Breast epithelium (tissue), 4 donors: ENCODE results near the gene HOXC11. TPM values are rescaled to one million over a fixed set of nuclear protein-coding genes. Genes with fewer than 3 reads are reported as not detected.
A peak's percentile ranks its signal among the peaks of the same experiment; 100 is the strongest.

Experiments used
- DNase-seq, 2 donors: peaks; one replicate each; pipeline ENCODE4 v3.0.0-alpha.2; 2019; ENCODE audit warnings: low spot score in 2 of 2
- H3K27ac ChIP-seq, 2 donors: fragments of 200-600 bp; sonication (generic) in 1 of 2; one replicate each; pipeline ENCODE4 v1.5.1; 2016 to 2019; ENCODE audit warnings: mild to moderate bottlenecking in 1 of 2
- H3K27me3 ChIP-seq, 2 donors: fragments of 200-600 bp; sonication (generic) in 1 of 2; one replicate each; pipeline versions ENCODE4 v1.5.1 to v1.6.0; 2017 to 2019; ENCODE audit warnings: control low read depth in 1 of 2, mild to moderate bottlenecking in 1 of 2
- H3K36me3 ChIP-seq: fragments of 200-600 bp; one replicate; pipeline ENCODE4 v1.5.1; 2019
- H3K4me1 ChIP-seq, 2 donors: fragments of 200-600 bp; sonication (generic); one replicate each; pipeline ENCODE4 v1.5.1; 2016 to 2019; ENCODE audit warnings: control low read depth in 1 of 2
- H3K4me3 ChIP-seq, 3 donors: fragments of 200-600 bp; sonication (generic); 1 replicate in 2 of 3; 2 replicates in 1 of 3; pipeline ENCODE4 v1.5.1; 2016 to 2019; ENCODE audit warnings: mild to moderate bottlenecking in 3 of 3, moderate library complexity in 2 of 3
- H3K9me3 ChIP-seq, 2 donors: fragments of 200-600 bp; sonication (generic) in 1 of 2; one replicate each; pipeline ENCODE4 v1.5.1; 2016 to 2019; ENCODE audit warnings: control low read depth in 1 of 2
- POLR2A ChIP-seq: fragments of 450-650 bp; IDR thresholded peaks from one replicate; pipeline ENCODE4 v1.6.1; 2016; ENCODE audit warnings: antibody characterized with exemption, mild to moderate bottlenecking, moderate library complexity
- POLR2AphosphoS5 ChIP-seq, 3 donors: sonication (generic); formaldehyde crosslinking; IDR thresholded peaks; one replicate each; pipeline ENCODE4 v1.6.1; 2017; ENCODE audit warnings: antibody characterized with exemption in 3 of 3
- intact Hi-C: fragments of 100-400 bp; cut with DNase I; formaldehyde crosslinking; loops from one replicate; pipeline ENCODE4 v1.15.1; 2023; ENCODE audit warnings: low total_unique reads
- total RNA-seq, 3 donors: library from RNA; depleted of rRNA; stranded (reverse); fragments of >200 nt; gene quantifications; one replicate each; pipeline ENCODE4 v1.1.0, GENCODE V29; 2016
- TF ChIP-seq, protein P1 (sequence below), 3 donors: fragments of 450-650 bp; IDR thresholded peaks; one replicate each; pipeline ENCODE4 v1.5.1; 2016 to 2017; ENCODE audit warnings: antibody characterized with exemption in 3 of 3, mild to moderate bottlenecking in 3 of 3, moderate library complexity in 3 of 3

Gene HOXC11
- total RNA-seq, 3 donors from 2014 or later: 0.29 TPM; not detected in 2

DNA sequence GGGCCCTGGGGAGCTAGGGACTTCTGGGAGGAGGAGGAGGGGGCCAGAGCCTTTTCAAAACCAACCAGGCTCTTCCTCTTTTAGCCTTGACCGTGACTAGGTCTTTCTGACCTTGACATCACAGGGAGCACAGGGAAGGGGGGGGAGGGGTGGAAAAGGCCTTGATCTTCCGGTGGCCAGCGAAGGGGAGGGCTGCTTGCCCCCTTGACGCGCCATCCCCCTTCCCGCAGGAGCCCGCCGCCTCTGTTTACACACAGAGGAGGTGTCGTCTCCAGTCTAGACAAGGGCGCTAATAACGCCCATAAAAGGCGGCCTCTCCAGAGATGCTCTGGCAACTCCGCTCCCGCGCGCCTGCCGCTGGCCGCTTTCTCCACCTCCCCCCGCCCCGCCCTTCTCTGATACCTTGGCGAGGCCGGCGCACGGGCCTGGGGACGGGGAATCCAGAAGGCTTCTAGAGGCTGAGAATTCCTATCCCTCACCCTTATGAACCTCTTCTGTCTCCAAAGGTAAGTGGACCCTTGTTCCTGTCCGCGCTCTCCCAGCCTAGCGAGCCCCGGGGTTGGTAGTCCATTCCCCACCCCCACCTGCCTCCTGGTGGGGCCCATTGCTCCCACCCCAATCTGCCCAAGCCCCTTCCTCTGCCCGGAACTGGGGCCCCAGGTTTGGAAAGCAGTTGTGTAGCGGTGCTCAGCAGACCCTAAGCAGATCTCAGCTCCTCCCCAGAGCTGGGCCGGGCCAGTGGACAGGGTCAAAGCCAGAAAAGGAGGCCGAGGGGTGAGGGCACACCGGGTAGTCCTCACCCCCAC, 23.1 kb upstream of the HOXC11 start:
- no peaks in the 10 kb centered on the region for H3K36me3 ChIP-seq
- no peak overlapping the region for H3K4me3 ChIP-seq
- no peak overlapping the region for H3K27ac ChIP-seq
- TF ChIP-seq, protein P1, sequence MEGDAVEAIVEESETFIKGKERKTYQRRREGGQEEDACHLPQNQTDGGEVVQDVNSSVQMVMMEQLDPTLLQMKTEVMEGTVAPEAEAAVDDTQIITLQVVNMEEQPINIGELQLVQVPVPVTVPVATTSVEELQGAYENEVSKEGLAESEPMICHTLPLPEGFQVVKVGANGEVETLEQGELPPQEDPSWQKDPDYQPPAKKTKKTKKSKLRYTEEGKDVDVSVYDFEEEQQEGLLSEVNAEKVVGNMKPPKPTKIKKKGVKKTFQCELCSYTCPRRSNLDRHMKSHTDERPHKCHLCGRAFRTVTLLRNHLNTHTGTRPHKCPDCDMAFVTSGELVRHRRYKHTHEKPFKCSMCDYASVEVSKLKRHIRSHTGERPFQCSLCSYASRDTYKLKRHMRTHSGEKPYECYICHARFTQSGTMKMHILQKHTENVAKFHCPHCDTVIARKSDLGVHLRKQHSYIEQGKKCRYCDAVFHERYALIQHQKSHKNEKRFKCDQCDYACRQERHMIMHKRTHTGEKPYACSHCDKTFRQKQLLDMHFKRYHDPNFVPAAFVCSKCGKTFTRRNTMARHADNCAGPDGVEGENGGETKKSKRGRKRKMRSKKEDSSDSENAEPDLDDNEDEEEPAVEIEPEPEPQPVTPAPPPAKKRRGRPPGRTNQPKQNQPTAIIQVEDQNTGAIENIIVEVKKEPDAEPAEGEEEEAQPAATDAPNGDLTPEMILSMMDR (IDR thresholded peaks at IDR 0.05): no peak
- no peak for TF ChIP-seq POLR2AphosphoS5 (IDR thresholded peaks at IDR 0.05)
- no peak for TF ChIP-seq POLR2A
- H3K9me3 ChIP-seq: no peaks in the 10 kb centered on the region
- no peak for DNase-seq
- H3K27me3 ChIP-seq: peaks cover 10 to 92% of the 10 kb centered on the region in 2 donors
- H3K4me1 ChIP-seq: no peaks in the 10 kb centered on the region
- intact Hi-C loops: no loop called here

DNA sequence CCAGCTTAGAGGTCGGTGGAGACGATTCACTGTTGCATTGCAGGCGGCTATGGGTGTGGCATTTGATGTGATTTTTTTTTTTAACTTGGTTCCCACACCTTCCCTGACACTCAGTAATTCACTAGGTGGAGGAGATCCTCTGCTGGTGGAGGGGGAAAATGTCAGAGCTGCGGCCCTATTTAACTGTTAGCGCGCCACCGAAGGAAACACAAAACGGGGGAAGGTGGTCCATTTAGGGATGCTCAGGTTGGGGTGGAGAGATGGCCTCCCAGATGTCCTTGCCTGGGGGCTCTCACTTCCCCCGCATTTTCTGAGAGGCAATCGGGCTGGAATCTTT, 22.5 kb upstream of the HOXC11 start:
- Histone ChIP-seq H3K27ac (no peak overlapping the region), H3K9me3 (no peaks in the 10 kb centered on the region), H3K36me3 (no peaks in the 10 kb centered on the region), H3K4me3 (no peak overlapping the region), H3K4me1 (no peaks in the 10 kb centered on the region), H3K27me3 (peaks cover 15 to 92% of the 10 kb centered on the region in 2 donors)
- DNase-seq: no peak
- intact Hi-C loops: no loop called here
- TF ChIP-seq, protein P1 (IDR thresholded peaks at IDR 0.05): no peak
- TF ChIP-seq POLR2AphosphoS5 (IDR thresholded peaks at IDR 0.05): no peak
- TF ChIP-seq POLR2A: no peak

GRCh38 chr12:53950789-53951576, 21.9 kb upstream of the HOXC11 start:
- intact Hi-C loops: no loop called here
- H3K4me3 ChIP-seq: no peak overlapping the region
- H3K27me3 ChIP-seq: peaks cover 21 to 92% of the 10 kb centered on the region in 2 donors
- no peak overlapping the region for H3K27ac ChIP-seq
- H3K36me3 ChIP-seq: no peaks in the 10 kb centered on the region
- no peaks in the 10 kb centered on the region for H3K9me3 ChIP-seq
- H3K4me1 ChIP-seq: no peaks in the 10 kb centered on the region
- DNase-seq: no peak
- TF ChIP-seq POLR2AphosphoS5 (IDR thresholded peaks at IDR 0.05): no peak
- no peak for TF ChIP-seq POLR2A
- TF ChIP-seq, protein P1 (IDR thresholded peaks at IDR 0.05): no peak

- TF ChIP-seq, protein P1 (IDR thresholded peaks at IDR 0.05): no peak
- no peak for TF ChIP-seq POLR2AphosphoS5 (IDR thresholded peaks at IDR 0.05)
- no peak for TF ChIP-seq POLR2A
- peak overlapping the region in 1 of 3 donors; percentile 11 for H3K4me3 ChIP-seq
- no peak overlapping the region for H3K27ac ChIP-seq
- DNase-seq: no peak
- intact Hi-C loops: no loop called here
- no peaks in the 10 kb centered on the region for H3K9me3 ChIP-seq
- H3K36me3 ChIP-seq: no peaks in the 10 kb centered on the region
- H3K4me1 ChIP-seq: no peaks in the 10 kb centered on the region
- H3K27me3 ChIP-seq: peaks cover 22 to 92% of the 10 kb centered on the region in 2 donors
These were observed 21.2 kb upstream of the HOXC11 start for GRCh38 chr12:53951577-53952334.
